Measurements from ENCODE around the gene EIF4E3. TPM values are rescaled to one million over a fixed set of nuclear protein-coding genes. Genes with fewer than 3 reads are reported as not detected.

EIF4E3 gene
- total and polyA plus RNA-seq, 10 donors: 5.0 to 52.3 (median 37.3) TPM

DNA sequence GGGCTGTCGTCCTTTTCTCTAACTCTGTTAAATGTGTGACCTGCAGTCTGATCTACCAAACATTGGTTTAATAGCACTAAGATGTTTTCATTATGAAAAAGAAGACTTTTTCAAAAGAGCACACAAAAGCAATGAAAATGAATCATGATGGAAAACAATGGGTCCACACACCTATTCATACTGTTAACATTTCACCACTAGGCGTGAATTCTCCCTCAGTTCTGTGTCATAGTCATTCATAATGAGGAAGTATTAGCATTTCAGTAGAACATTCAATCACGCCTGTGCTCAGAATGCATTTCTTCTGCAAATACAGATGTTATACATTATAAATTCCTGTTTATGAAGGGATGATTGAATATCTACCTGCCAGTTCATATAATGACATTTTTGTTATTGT, 35.9 kb downstream of the EIF4E3 start:
- intact Hi-C loops (cut with DNase I; ENCODE audit: low total_unique reads): no loop called here
- Histone ChIP-seq H3K4me1 (peaks cover 0 to 14% (median 4%) of the 10 kb centered on the region in 6 donors), H3K27ac (no peak overlapping the region), H3K9me3 (no peaks in the 10 kb centered on the region), H3K27me3 (replicated peaks in 1 of 7) (no peaks in the 10 kb centered on the region), H3K4me3 (no peak overlapping the region), H3K36me3 (peaks cover 0 to 84% (median 17%) of the 10 kb centered on the region in 6 donors)
- 69 to 84% (median 79%) methylated on average over 3 of the region's 3 CpGs for whole genome bisulfite sequencing, 5 donors
- DNase-seq: no peak
- TF ChIP-seq, protein P1, sequence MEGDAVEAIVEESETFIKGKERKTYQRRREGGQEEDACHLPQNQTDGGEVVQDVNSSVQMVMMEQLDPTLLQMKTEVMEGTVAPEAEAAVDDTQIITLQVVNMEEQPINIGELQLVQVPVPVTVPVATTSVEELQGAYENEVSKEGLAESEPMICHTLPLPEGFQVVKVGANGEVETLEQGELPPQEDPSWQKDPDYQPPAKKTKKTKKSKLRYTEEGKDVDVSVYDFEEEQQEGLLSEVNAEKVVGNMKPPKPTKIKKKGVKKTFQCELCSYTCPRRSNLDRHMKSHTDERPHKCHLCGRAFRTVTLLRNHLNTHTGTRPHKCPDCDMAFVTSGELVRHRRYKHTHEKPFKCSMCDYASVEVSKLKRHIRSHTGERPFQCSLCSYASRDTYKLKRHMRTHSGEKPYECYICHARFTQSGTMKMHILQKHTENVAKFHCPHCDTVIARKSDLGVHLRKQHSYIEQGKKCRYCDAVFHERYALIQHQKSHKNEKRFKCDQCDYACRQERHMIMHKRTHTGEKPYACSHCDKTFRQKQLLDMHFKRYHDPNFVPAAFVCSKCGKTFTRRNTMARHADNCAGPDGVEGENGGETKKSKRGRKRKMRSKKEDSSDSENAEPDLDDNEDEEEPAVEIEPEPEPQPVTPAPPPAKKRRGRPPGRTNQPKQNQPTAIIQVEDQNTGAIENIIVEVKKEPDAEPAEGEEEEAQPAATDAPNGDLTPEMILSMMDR (IDR thresholded peaks at IDR 0.05 in 8 of 11, conservative IDR thresholded peaks at IDR 0.05 in 3 of 11): no peak
- no peak for TF ChIP-seq POLR2A (IDR thresholded peaks at IDR 0.05)
- TF ChIP-seq POLR2AphosphoS5 (IDR thresholded peaks at IDR 0.05): no peak

DNA sequence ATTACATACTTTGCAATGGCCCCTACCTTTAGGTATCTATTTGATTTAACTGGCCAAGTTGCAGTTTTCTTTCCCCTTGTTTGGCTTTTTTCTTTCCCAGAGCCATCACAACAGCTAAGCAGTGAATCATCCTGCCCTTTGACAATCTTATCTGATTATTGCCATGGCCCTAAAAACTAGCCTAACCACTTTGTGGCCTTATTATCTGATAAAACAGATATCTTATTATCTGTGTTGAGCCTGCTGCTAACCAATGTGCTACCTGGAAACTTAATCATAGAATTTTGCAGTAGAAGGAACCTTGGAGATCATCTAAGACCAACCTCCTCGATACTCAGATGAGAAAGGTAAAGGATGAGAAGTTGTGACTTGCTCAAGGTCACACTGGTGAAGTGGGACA, 37.1 kb downstream of the EIF4E3 start:
- no peak for DNase-seq
- intact Hi-C loops (cut with DNase I; ENCODE audit: low total_unique reads): no loop called here
- Histone ChIP-seq H3K27me3 (replicated peaks in 1 of 7) (no peaks in the 10 kb centered on the region), H3K36me3 (peaks cover 0 to 88% (median 17%) of the 10 kb centered on the region in 6 donors), H3K9me3 (no peaks in the 10 kb centered on the region), H3K4me3 (no peak overlapping the region), H3K4me1 (peaks cover 0 to 14% (median 4%) of the 10 kb centered on the region in 6 donors), H3K27ac (no peak overlapping the region)
- 88 to 100% (median 95%) methylated on average over 1 of the region's 1 CpG for WGBS, 5 donors
- no peak for TF ChIP-seq POLR2A (IDR thresholded peaks at IDR 0.05)
- TF ChIP-seq POLR2AphosphoS5 (IDR thresholded peaks at IDR 0.05): no peak
- TF ChIP-seq, protein P1 (IDR thresholded peaks at IDR 0.05 in 8 of 11, conservative IDR thresholded peaks at IDR 0.05 in 3 of 11): no peak

DNA sequence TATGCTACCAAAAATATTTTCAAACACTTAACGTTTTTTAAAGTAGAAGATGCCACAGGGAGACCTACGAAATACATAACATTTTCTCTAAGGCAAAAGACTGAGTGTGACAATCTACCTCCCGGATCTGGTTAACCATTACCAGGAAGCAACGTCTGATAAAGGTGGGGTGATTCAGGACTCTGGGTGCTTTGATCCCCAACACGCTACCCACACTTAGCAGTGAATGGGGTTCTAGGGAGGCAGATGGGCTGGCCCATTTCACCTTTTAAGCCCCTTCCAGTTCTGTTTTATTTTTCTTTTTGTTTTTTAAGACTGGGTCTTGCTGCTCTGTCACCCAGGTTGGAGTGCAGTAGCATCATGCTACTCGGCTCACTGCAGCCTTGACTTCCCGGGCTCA, 39.5 kb downstream of the EIF4E3 start:
- no peak for DNase-seq
- 89 to 95% (median 93%) methylated on average over 7 of the region's 7 CpGs for WGBS, 5 donors
- Histone ChIP-seq H3K27me3 (replicated peaks in 1 of 7) (no peaks in the 10 kb centered on the region), H3K27ac (no peak overlapping the region), H3K9me3 (no peaks in the 10 kb centered on the region), H3K4me3 (no peak overlapping the region), H3K36me3 (peaks cover 0 to 80% (median 17%) of the 10 kb centered on the region in 6 donors), H3K4me1 (peaks cover 0 to 30% (median 14%) of the 10 kb centered on the region in 6 donors)
- TF ChIP-seq, protein P1 (IDR thresholded peaks at IDR 0.05 in 8 of 11, conservative IDR thresholded peaks at IDR 0.05 in 3 of 11): no peak
- TF ChIP-seq POLR2AphosphoS5 (IDR thresholded peaks at IDR 0.05): no peak
- TF ChIP-seq POLR2A (IDR thresholded peaks at IDR 0.05): no peak
- intact Hi-C loops (cut with DNase I; ENCODE audit: low total_unique reads): no loop called here

DNA sequence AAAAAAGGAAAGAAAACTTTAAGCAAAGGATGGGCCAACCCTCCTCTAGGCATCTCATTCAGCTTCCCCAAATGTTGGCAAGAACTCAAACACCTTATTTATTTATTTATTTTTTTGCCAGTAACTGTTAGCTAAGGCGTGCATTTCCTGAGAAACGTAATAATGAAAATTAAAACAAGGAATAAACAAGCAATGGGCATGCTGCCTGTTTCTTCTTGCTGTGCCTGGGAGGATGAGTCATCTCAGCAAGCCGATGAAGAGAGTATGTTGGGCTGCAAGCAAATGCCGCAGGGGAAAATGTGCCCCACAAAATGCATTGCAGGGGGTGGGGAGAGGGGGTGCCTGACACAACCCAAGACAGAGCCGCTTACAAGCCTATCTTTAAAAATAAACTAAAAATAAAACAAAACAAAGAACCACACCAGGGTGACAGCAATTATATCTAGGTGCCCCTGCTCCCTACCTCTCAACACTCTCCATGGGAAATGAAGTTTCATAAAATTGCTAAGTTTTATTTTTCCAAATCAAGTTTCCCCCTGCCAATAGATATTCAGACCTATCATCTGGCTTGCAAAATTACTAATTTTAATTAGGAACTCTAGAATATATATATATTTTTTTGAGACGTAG, 40.3 kb downstream of the EIF4E3 start:
- no peak for DNase-seq
- intact Hi-C loops (cut with DNase I; ENCODE audit: low total_unique reads): no loop called here
- TF ChIP-seq POLR2A (IDR thresholded peaks at IDR 0.05): no peak
- TF ChIP-seq POLR2AphosphoS5 (IDR thresholded peaks at IDR 0.05): no peak
- TF ChIP-seq, protein P1 (IDR thresholded peaks at IDR 0.05 in 8 of 11, conservative IDR thresholded peaks at IDR 0.05 in 3 of 11): no peak
- Histone ChIP-seq H3K27me3 (replicated peaks in 1 of 7) (no peaks in the 10 kb centered on the region), H3K4me3 (no peak overlapping the region), H3K36me3 (peaks cover 0 to 74% (median 15%) of the 10 kb centered on the region in 6 donors), H3K9me3 (no peaks in the 10 kb centered on the region), H3K27ac (no peak overlapping the region), H3K4me1 (peaks cover 0 to 34% (median 17%) of the 10 kb centered on the region in 6 donors)
- WGBS, 5 donors: 54 to 79% (median 61%) methylated on average over 6 of the region's 6 CpGs

Data from spleen (tissue), 11 donors.